Measurements from ENCODE around the gene BOLA3.

Gene BOLA3

DNA sequence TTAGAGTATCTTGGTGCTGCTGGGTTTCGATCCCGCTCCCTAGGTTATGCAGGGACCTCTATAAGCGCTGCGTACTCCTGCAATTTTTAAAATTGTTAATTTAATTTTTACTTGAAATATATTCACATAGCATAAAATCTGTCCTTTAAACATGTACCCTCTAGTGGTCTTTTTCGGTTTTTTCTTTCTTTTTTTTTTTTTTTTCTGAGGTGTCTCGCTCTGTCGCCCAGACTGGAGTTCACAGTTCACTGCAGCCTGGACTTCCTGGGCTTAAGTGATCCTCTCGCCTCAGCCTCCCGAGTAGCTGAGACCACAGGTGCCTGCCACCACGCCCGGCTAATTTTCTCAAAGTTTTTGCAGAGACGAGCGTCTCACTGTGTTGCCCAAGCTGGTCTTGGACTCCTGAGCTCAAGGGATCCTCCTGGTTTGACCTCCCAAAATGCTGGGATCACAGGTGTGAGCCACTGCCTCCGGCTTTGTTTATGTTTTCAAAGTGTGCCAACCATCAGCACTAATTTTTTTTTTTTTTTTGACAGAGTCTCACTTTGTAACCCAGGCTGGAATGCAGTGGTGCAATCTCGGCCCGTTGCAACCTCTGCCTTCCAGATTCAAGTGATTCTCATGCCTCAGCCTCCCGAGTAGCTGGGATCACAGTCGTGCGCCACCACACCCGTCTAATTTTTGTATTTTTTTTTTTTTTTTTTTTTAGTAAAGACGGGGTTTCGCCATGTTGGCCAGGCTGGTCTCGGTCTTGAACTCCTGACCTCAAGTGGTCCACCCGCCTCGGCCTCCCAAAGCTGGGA, 31.6 kb upstream of the BOLA3 start:
- no peaks in the 10 kb centered on the region for H3K9me3 ChIP-seq (replicated peaks; ENCODE audit: insufficient read depth, low read length)

DNA sequence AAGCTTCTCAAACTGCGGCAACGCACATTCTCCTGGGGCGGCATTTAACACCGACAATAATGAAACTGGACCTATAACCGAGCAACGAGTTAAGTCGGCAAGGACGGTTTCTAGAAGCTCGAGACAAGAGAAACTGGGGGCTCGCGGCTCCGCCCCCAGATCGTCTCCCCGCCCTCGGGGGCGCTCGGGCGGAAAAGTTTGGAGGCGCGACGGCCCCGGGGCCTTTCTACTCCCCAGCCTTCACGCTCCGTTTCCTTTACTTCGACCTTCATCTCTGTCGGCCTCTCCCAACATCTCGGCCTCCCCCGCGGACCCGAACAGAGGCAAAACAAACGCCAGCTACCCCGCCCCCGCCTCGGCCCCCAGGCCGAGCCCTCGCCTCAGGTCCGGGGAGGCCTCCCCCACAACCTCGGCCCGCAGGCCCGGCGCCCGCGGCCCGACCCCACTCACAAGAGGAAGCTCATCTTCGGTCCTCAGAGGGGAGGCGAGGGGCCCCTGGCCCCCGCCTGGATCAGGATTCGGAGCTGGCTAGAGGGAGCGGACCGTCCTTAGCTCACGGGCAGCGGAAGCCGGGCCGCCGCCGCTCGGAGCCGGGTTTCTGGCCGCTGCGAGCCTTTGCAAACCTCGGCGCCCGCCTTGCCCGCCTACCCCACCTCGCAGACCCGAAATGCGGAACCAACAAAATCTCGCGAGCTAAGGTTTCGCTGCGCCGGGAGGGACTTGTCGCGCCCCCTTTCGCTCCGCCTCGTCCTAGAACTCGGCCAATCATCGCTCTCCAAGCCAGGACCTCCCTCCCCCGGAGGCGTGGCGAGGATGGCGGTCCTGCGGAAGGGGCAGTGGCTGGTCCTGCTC, 30.7 kb upstream of the BOLA3 start, which contains the start of gene MOB1A:
Gene MOB1A (minus strand): TSS at position 669 of the 852 bp plus-strand sequence. CDS start 205 bp downstream, at position 464.
- H3K4me3 ChIP-seq (ENCODE audit: low read length) = peak within 1 kb of the TSS; percentile 85
- peak within 1 kb of the TSS; percentile 91 for H3K27ac ChIP-seq (ENCODE audit: low read length)
- peak within 1 kb of the TSS; percentile 78 for H3K4me2 ChIP-seq (ENCODE audit: low read depth, low read length)
- peak within 1 kb of the TSS; percentile 92 for H3K9ac ChIP-seq (ENCODE audit: low read length)
- TF ChIP-seq, protein P1, sequence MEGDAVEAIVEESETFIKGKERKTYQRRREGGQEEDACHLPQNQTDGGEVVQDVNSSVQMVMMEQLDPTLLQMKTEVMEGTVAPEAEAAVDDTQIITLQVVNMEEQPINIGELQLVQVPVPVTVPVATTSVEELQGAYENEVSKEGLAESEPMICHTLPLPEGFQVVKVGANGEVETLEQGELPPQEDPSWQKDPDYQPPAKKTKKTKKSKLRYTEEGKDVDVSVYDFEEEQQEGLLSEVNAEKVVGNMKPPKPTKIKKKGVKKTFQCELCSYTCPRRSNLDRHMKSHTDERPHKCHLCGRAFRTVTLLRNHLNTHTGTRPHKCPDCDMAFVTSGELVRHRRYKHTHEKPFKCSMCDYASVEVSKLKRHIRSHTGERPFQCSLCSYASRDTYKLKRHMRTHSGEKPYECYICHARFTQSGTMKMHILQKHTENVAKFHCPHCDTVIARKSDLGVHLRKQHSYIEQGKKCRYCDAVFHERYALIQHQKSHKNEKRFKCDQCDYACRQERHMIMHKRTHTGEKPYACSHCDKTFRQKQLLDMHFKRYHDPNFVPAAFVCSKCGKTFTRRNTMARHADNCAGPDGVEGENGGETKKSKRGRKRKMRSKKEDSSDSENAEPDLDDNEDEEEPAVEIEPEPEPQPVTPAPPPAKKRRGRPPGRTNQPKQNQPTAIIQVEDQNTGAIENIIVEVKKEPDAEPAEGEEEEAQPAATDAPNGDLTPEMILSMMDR (IDR thresholded peaks at IDR 0.05; ENCODE audit: low read length) = no peak
- TF ChIP-seq EZH2 (optimal IDR thresholded peaks at IDR 0.05; ENCODE audit: low read depth, low read length) (no peak), EZH2phosphoT487 (IDR thresholded peaks at IDR 0.05; ENCODE audit: low read length) (no peak)
- peaks cover 42% of the 10 kb centered on the region for H3F3A ChIP-seq (ENCODE audit: insufficient read depth, low read length)
- no peaks in the 10 kb centered on the region for H3K27me3 ChIP-seq (replicated peaks; ENCODE audit: insufficient read depth, low read length)
- H2AFZ ChIP-seq (ENCODE audit: low read length) = peak within 1 kb of the TSS; percentile 67
- no peaks in the 10 kb centered on the region for H3K9me3 ChIP-seq (replicated peaks; ENCODE audit: insufficient read depth, low read length)
- no peaks in the 10 kb centered on the region; the same call in 1 of the 2 replicates for H3K36me3 ChIP-seq (replicated peaks; ENCODE audit: insufficient read depth, low read length)
- H4K20me1 ChIP-seq (ENCODE audit: insufficient read depth, low read length) = peaks cover 28% of the 10 kb centered on the region
- no peaks in the 10 kb centered on the region for H3K9me2 ChIP-seq (replicated peaks; ENCODE audit: insufficient read depth, low read length)
- peaks cover 13% of the 10 kb centered on the region for H3K4me1 ChIP-seq (ENCODE audit: low read length)
- DNase-seq = peak; percentile 99
- H3K79me2 ChIP-seq (ENCODE audit: low read length) = peaks cover 50% of the 10 kb centered on the region

More for the DNA sequence above, 31.6 kb upstream of the BOLA3 start:
- no peak for TF ChIP-seq EZH2 (optimal IDR thresholded peaks at IDR 0.05; ENCODE audit: low read depth, low read length)
- TF ChIP-seq, protein P1 (IDR thresholded peaks at IDR 0.05; ENCODE audit: low read length) = peak; percentile 31; the same call in 1 of the 2 replicates
- H4K20me1 ChIP-seq (ENCODE audit: insufficient read depth, low read length) = peaks cover 28% of the 10 kb centered on the region
- H3K9me2 ChIP-seq (replicated peaks; ENCODE audit: insufficient read depth, low read length) = no peaks in the 10 kb centered on the region
- DNase-seq = no peak
- H3K4me3 ChIP-seq (ENCODE audit: low read length) = peak overlapping the region; percentile 85
- H3K79me2 ChIP-seq (ENCODE audit: low read length) = peaks cover 42% of the 10 kb centered on the region
- peak overlapping the region; percentile 92; the same call in 1 of the 2 replicates for H3K9ac ChIP-seq (ENCODE audit: low read length)
- H3K27me3 ChIP-seq (replicated peaks; ENCODE audit: insufficient read depth, low read length) = no peaks in the 10 kb centered on the region
- H3K4me1 ChIP-seq (ENCODE audit: low read length) = peaks cover 13% of the 10 kb centered on the region
- H3K36me3 ChIP-seq (replicated peaks; ENCODE audit: insufficient read depth, low read length) = no peaks in the 10 kb centered on the region; the same call in 1 of the 2 replicates
- H2AFZ ChIP-seq (ENCODE audit: low read length) = peak overlapping the region; percentile 64
- peak overlapping the region; percentile 91; the same call in 1 of the 2 replicates for H3K27ac ChIP-seq (ENCODE audit: low read length)
- peaks cover 45% of the 10 kb centered on the region for H3F3A ChIP-seq (ENCODE audit: insufficient read depth, low read length)
- H3K4me2 ChIP-seq (ENCODE audit: low read depth, low read length) = peak overlapping the region; percentile 73; the same call in 1 of the 2 replicates

DNA sequence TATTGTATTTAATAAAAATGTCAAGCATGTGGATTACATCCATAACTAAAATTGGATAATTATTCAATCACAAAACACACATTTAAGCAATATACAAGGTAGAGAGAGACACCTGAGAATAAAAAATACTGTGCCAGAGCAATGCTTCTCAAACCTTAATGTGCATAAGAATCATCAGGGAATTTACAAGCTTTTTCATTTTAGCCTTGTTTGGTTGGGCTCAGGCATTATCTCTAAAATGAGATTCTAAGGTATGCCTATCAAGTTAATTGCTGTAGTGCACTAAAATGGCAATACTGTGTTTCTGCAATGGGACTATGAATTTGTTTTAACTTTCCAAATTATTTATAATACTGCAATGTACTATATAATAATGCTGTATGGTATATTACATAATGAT, 30.0 kb upstream of the BOLA3 start:
- Histone ChIP-seq H3K4me3 (ENCODE audit: low read length) (peak overlapping the region; percentile 85), H3K9ac (ENCODE audit: low read length) (peak overlapping the region; percentile 92; the same call in 1 of the 2 replicates), H3K4me1 (ENCODE audit: low read length) (peaks cover 13% of the 10 kb centered on the region), H3K27ac (ENCODE audit: low read length) (peak overlapping the region; percentile 91; the same call in 1 of the 2 replicates), H3K9me3 (replicated peaks; ENCODE audit: insufficient read depth, low read length) (no peaks in the 10 kb centered on the region), H4K20me1 (ENCODE audit: insufficient read depth, low read length) (peaks cover 28% of the 10 kb centered on the region), H3K36me3 (replicated peaks; ENCODE audit: insufficient read depth, low read length) (no peaks in the 10 kb centered on the region; the same call in 1 of the 2 replicates), H3K9me2 (replicated peaks; ENCODE audit: insufficient read depth, low read length) (no peaks in the 10 kb centered on the region), H3K79me2 (ENCODE audit: low read length) (peaks cover 57% of the 10 kb centered on the region), H2AFZ (ENCODE audit: low read length) (no peak overlapping the region), H3K4me2 (ENCODE audit: low read depth, low read length) (peak overlapping the region; percentile 78), H3F3A (ENCODE audit: insufficient read depth, low read length) (peaks cover 42% of the 10 kb centered on the region), H3K27me3 (replicated peaks; ENCODE audit: insufficient read depth, low read length) (no peaks in the 10 kb centered on the region)
- no peak for DNase-seq
- TF ChIP-seq, protein P1 (IDR thresholded peaks at IDR 0.05; ENCODE audit: low read length) = no peak
- TF ChIP-seq EZH2 (optimal IDR thresholded peaks at IDR 0.05; ENCODE audit: low read depth, low read length) = no peak
- TF ChIP-seq EZH2phosphoT487 (IDR thresholded peaks at IDR 0.05; ENCODE audit: low read length) = no peak

Measured in MM.1S (cell line).